Hematopoietic multipotent progenitor cell (in vitro differentiated cells): ENCODE data around the gene WDR7. TPM values are rescaled to one million over a fixed set of nuclear protein-coding genes. Genes with fewer than 3 reads are reported as not detected.

Experiments used
- DNase-seq, 3 donors: peaks; one replicate each; pipeline ENCODE4 v3.0.0-alpha.2; 2011 to 2015; ENCODE audit warnings: low read depth in 2 of 3, low spot score in 2 of 3
- total RNA-seq: library from RNA; depleted of rRNA; stranded (reverse); fragments of >200 nt; gene quantifications from one replicate; pipeline ENCODE4 v1.2.3, GENCODE V29; 2012

The WDR7 gene
- total RNA-seq, 1 donor = 29.4 TPM

DNA sequence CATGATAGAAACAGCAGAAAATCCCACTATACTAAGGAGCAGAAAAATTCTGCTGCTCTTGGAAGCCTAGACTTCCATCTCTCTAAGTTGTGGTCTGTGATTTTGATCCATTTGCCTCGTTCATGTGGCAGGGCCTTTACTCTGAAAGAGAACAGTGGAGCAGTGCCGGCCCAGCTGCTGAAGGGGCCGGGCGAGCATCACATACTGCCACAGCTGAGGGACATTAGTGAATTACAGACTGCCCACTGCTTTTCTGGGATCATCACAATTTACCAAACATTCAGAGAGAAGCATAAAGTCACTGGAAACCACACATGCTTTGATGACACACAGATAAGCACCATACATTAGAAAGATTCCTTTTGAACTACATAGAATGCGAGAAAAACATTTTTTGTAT is 278.7 kb downstream of the WDR7 start:
- DNase-seq = no peak

DNA sequence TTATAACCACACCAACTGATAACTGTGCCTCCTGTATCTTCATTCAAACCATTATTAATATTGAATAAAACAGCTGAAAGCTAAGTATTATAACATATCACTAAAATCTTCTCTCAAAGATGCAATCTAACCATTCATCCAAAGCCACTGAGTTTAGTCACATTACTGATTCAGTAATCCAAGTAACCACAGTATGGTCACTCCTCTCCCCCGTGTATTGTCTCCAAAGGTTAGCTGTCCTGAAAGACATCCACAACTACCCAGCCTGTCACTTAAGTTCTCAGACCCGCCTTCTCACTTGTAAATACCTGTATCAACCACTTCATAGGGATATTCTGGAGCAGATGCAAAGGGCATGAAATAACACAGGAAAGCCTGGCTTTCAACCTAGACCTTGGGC is 282.3 kb downstream of the WDR7 start:
- DNase-seq = no peak

DNA sequence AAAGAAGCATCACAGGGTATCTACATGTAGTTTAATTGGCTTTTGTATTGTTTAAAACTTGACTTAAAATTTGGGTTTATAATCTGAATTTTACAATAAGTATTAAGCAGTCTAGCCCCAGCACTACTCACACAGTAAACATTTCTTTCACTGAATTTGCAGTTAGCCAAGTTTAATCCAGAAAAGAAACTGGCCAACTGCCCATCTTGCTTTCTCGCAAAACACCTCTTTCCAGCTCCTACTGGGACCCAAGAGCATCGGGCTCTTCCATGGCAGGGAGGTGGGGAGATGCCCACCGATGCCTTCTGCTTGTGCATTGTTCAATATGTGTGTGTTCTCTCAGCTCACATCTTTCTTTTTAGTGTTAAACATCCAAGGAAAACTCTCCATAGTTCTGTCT is 283.0 kb downstream of the WDR7 start:
- no peak for DNase-seq

DNA sequence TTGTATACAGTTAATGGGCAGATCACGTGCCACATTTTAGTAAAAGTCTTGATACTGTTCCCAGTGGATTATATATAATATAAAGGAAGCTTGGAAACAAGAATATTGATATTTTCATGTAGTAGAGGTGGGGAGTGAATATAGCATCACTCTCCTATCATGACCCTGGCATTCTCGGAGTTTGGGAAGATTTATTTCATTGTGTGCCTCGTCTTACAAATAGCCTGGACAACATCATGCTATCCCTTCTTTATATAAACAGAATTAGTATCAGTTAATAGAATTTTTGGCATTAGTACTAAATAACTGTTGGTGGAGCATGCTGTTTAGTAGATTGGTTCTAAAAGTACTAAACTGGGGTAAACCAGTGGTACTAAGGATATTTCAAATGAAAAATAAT is 283.7 kb downstream of the WDR7 start:
- no peak for DNase-seq

DNA sequence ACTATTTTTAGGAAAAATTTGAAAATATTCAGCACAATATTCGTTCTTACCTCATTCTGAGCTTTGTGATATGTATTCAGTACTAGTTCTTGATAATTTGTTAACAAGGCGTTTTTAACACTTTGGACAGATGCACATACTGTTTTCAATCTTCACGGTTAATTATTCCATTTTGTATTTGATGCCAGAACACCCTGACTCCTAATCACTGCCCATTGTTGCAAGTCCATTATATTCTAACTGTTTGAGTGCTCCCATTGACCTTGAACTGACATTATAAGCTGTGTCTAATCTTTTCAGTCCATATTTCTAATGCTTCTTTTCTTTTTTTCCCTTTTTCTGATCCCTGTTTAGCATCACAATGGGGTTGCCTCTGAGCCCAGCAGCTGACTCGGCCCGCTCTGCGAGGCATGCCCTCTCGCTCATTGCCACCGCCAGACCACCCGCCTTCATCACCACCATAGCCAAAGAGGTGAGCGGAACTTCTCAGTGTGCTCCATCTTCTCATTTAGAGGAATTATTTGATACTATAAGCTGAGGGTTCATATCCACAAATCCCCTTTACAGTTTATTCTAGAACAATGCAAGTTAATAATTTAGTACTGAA is 284.4 kb downstream of the WDR7 start:
- DNase-seq = no peak

DNA sequence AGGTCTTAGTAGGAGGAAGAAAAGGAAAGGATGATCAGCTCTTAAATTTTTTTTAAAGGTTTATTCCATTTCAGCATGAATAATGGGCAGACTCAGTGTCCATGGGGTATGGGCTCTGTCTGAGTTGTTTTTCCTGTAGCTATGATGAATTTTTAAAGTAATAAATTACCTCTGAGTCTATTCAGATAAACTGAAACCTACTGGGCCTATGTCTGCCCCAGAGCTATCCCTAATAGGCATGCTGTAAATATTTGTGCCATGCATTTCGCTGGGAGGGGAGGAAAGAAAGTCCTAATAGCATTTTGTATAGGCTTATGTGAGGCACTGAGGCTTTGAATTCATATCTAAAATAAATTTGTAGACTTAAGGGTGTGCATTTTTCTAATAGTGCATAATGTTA is 285.3 kb downstream of the WDR7 start:
- no peak for DNase-seq

DNA sequence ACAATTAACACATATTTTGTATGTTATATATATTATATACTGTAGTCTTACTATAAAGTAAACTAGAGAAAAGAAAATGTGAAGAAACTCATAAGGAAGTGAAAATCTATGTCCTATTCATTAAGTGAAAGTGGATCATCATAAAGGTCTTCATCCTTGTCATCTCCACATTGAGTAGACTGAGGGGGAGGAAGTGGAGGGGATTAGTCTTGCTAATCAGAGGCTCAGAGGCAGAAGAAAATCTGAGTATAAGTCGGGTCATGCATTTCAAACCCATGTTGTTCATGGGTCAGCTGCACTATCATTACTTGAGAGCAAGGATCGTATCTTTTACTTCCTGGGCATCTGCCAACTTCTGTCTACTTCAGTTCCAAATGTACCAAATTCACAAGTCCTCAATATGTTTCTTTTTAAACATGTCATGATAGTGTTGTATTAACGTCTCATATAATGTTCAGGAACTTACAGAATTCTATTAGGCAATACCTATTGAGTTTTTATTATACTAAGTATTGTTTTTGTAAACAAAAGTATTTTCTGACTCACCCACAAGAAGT is 286.8 kb downstream of the WDR7 start:
- no peak for DNase-seq

DNA sequence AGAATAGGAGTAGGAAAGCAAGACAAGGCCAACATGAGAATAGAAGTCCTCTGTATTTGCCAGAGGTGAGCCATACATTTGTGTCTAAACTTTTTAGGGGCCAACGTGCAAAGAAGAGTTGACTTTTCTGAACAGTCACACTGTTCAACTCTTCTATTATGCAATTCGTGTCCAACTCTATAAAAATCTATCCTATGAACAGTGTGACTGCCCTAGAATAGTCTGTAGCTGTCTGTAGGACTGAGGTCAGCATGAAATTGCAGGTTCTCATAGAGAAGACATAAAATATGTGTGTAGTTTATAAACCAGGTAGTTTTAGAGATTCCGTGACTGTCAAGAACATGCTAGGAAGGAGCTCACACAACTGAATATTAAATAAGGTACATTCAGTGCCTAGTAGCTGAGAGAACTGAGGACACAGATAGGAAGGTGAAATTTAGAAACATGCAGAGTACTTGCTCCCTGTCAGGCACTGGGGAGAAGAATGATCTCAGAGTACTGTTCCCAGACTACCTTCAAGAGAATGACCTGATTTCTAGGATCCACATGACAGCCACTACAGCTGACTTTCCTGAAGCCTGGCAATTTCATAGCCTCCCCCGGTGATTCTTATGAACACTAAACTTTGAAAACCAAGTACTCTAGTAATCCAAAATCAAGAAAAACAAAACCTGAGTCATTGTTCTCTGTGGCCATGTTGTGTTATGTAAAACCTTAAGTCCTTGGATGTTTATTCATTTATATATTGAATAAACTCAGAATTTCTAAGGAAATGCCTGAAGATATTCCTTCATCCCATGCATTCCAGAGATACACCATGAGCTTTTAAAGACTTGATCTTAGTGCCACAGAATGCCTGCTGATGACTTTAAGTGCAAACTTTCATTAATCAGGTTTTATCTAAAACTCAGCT is 294.3 kb downstream of the WDR7 start:
- DNase-seq = no peak

DNA sequence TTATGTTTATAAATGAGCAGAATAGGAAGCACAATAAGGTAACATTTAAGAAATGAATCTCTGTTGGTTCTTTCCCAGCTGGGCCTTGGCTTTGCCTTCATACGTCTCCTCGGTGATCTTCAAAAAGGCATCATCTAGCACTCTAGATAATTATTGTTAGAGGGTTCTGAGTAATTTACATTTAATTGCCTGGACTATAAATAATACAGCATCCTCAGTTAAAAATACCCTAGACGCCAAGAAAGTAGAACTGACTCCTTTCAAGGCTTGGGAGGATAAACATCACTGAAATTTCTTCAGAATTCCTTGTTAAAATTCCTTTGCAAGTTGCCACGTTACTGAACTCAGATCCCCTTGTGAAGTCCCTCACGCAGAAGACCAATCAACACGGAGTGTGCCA is 296.1 kb downstream of the WDR7 start:
- DNase-seq = no peak

DNA sequence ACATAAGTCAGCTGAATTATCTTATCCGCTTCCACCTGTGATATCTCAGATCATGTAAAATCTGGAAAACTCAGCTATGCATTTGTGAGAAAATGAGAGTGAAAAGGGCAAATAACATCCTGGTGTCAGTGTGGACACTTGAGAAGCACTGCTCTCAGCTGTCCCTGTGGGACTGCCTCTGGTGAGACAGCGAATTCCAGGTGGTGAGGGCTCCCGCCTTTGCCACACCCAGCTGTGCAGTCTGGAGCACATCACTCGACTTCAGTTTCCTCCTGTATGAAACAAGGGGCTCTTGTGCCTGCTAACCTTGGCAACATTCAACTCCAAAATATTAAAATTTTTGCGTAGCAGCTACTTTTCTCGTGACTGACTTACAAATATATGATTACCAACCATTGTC is 300.9 kb downstream of the WDR7 start:
- DNase-seq = no peak

DNA sequence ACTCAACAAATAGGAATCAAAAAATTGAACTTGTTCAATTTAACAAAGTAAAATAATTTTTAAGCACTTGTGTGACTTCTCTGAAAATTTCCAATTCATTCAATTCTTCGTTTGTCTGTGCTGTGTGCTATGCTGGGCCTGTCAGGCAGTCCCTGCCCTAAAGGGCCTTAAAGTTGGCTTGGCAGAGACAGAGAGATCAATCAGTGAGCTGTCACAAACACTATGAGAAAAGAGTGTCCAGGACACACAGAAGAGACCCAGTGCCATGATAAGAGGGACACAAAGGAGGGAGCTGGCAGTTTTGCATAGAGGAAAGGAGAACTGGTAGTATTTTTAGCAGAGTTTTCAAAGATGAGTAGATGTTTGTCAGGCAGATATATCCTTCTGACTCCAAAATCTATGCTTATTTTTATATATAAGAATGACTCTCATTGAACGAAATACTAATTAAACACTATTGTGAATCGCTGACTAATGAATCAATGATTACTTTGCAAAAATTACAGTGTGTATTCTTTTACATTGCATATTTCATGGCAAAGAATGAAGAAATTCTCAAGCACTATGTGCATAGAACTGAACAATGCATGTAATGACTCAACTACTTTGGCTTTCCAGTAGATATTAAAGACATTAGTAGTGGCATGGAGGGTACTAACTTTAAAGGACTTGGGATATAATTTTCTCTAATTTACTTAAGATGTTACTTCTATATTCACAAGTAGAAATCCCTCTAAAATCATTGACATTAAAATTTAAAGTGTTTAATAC is 302.5 kb downstream of the WDR7 start:
- DNase-seq = no peak

DNA sequence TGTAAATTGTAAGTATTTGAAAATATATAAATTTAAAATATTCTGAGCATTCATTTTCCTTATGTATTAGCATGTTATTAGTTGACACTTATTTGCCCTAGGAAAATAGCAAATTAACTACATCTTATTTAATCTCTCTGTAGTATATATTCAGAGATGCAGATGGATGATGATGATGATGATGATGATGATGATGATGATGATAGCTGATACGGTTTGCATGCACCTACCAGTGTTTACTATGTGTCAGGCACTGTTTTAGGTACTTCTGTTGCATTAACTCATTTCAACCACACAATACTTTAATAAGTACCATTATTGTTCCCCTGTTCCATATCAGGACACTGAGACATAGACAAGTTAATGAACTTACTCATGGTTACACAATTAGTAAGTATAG is 304.3 kb downstream of the WDR7 start:
- no peak for DNase-seq

DNA sequence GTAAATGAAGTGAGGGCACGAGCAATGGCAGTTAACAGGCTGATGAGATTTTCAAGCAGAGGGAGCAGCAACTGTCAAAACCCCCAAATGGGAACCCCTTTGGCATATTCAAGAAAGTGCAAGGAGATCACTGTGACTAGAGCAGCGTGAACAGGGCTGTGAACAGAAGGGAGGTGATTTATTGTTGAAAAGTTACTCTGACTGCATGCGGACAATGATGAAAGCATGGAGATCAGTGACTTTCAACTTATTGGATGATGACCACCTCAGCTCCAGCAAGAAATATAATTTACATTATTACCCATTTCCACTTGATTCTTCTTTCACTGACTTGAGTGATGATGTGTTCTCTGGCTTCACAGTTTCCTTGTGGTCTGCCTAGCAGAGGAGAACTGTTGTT is 308.0 kb downstream of the WDR7 start:
- no peak for DNase-seq

DNA sequence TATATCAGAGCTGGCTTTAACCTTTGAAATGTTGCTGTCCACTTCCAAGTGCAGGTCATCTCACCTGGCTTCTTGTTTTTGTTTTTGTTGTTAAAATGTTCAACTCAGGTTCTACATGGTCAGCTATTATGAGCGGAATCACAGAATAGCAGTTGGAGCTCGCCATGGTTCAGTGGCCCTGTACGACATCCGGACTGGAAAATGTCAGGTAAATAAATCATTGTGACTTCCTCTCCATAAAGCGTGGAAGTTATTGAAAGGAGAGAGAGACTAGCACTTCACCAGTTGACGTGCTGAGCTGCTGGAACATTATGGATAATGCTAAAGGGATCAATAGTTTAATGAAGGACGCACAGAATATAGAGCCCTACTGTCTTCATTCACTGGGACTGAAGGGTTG is 311.2 kb downstream of the WDR7 start:
- DNase-seq = no peak

DNA sequence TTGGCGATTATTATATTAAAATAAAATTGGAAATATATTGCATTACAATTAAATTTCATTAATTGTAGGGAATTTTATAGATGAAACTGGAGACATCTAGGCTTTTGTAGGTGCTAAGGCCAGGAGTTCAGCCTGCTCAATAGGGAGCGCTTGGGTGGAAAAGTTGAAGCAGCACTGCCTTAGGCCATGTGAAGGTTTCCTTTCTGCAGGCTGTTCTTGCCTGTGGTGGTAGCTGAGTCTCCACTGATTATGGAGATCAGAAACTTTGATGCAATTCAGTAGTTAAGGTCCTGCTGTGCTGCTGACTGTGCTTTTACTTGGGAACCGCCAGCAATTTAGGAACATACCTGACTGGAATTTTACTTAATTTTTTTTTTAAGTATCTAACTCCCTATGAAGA is 315.9 kb downstream of the WDR7 start:
- no peak for DNase-seq

DNA sequence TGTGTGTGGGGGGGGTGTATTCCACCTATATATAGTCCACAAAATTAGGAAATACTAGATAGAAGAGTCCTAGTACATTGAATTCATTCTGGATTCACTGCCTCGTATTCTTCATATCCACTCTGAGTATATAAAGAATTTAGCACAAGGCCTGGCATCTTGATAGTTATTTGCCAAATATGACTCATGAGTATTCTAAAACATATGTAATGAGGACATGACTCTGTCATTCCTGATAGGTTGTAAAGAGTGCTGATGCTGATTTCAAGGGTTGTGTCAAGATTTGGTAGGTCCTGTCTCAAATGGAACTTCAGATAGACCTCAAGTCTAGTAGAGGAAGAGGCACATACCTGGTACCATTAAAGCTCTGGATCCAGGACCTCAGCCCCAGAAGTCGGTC is 322.3 kb downstream of the WDR7 start:
- no peak for DNase-seq

DNA sequence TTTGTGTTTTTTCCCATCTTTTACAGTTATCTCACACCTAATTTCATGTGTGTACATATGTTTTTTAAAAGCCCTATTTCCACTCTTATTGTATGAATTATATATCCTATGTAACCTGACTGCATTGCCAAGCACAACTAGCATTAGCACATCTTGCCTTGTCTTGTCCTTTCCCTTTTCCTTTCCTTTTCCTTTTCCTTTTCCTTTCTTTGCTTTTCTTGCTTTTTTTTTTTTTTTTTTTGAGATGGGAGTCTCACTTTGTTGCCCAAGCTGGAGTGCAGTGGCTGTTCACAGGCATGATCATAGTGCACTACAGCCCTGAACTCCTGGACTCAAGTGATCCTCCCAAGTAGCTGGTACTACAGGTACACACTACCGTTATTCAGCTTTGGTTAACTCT is 323.0 kb downstream of the WDR7 start:
- DNase-seq = no peak

DNA sequence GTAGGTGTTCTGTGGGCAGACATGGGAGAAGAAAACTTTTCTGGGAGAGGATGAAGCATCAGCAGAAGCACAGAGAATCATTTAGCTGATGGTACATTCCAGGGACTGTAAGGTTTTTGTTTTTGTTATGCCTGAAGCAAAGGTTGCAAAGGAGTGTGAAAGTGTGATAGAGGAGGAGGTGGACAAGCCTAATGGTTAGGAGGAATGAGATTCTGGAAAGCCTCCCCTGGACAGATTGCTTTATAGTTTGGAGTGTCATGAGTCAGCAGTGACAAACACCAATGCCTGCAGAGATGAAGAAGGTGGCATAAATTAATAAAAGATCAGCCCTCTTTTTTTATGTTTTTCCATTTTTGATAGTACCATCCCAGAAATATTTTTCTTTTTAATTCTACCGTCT is 324.1 kb downstream of the WDR7 start:
- DNase-seq = no peak

DNA sequence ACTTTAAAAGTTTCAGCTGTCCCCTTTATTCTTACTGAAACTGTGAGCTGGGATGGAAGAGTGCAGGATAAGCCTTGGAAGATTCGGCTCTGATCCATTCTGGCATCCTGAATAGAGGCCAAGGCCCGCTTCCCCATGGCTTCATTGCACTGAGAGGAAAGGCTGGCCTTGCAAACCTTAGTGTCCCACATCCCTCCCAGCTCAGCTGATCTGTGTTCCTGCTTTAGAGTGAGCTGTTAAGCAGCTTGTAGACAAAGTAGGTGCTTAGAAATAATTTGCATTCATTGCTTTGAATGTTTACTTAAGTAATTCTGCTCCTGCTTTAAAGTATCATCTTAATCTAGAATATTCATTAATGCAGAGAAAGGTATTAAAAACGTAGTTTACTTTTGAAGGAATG is 326.1 kb downstream of the WDR7 start:
- no peak for DNase-seq

DNA sequence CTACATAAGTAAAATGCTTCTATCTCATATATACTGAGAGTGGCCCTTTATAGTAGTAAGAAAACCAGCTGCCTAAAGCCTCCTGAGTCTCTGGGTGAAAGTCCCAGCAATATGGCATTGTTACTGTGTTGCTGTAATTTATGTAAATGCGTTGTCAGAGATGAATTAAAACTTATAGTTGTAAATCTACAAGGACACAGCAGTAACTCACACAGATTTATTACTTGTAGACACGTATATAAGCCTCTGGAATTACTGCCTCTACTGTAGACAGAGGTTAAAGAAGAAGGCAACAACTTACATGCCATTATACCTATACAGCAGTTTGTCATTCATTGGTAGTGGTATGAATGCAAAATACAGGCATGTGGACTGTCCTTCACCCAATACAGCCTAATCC is 326.6 kb downstream of the WDR7 start:
- no peak for DNase-seq

DNA sequence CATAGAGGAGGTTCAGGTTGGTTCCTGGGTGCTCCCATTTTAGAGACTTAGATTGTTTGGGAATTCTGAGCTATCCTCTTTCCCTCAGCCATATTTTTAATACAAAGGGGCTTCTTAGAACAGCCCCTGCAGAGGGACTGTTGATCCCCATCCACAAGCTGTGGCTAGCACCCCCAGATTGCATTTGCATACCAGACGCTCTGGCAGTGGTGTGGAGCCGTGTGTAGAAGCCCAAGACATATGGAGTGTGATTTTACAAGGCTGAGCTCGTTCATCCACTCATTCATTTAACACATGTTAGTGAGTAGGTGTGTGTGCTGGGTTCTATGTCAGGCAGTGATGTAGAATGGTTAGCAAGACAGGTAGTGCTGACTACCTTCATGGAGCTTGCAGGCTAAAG is 329.0 kb downstream of the WDR7 start:
- no peak for DNase-seq
